Activated CD4-positive, alpha-beta T cell treated with anti-CD3 and anti-CD28 coated beads, Interleukin-2, amount 50 U/mL, for 48 hours (primary cell): ENCODE data around the gene UBXN10.

ENCODE experiments used
- DNase-seq, 2 experiments: peaks; one replicate each; pipeline ENCODE4 v3.0.0-alpha.2; 2020

The UBXN10 gene

DNA sequence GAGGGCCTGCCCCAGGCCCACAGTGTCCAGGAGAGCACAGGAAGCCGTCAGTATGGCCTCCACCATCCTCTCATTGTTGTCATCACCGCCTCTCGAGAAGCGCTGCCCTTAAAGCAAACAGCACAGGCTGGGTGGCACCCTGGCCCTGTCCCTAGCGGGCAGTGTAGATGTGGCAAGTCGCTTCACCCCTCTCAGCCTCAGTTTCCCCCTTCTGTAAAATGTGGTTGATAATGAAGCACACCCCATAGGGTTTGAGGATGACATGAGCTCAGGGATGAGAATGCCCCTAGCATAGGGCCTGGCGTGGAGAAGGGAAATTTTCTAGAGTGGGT, 33.3 kb upstream of the UBXN10 start:
- no peak for DNase-seq

DNA sequence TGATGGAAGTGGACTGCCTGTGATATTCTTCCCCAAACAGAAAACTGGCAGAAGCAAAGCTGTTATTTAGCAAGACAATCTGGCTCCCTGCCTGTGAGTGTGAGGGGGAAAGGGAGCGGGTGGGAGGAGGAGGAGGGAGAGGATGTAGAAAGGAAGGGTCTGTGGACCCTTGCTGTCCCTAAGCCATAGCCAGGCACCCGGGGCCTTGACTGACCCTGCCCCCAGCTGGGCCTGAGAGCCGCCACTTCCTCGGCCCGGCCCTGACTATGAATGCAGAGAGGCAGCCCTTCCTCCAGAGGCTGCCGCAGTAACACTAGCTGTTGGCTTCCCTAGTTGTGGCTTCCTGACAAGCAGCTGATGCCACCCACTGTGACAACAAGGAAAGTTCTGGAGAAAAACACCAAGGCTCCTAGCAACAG, 32.9 kb upstream of the UBXN10 start:
- DNase-seq: no peak

DNA sequence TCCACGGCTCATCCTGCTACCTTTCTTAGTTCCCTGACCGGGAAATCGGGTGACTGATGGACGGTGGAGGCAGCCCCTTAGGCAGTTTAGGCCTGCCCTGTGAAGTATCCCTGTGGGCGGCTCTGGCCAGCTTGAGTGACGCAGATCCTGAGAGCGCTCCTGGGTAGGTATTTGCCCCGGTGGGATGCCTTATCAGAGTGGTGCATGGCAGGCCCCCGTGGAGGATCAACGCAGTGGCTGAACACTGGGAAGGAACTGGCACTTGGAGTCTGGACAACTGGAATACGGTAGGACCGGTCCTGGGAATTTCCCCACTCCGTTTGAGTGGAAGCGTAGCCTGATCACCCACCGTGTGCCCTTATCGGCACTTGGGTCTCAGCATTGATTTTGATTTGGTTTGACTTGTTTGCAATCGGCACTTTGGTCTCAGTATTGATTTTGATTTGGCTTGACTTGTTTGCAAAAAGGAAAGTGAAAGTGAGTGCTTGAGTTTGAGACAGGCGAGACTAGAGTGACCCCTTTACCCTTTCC, 31.5 kb upstream of the UBXN10 start:
- DNase-seq: no peak

DNA sequence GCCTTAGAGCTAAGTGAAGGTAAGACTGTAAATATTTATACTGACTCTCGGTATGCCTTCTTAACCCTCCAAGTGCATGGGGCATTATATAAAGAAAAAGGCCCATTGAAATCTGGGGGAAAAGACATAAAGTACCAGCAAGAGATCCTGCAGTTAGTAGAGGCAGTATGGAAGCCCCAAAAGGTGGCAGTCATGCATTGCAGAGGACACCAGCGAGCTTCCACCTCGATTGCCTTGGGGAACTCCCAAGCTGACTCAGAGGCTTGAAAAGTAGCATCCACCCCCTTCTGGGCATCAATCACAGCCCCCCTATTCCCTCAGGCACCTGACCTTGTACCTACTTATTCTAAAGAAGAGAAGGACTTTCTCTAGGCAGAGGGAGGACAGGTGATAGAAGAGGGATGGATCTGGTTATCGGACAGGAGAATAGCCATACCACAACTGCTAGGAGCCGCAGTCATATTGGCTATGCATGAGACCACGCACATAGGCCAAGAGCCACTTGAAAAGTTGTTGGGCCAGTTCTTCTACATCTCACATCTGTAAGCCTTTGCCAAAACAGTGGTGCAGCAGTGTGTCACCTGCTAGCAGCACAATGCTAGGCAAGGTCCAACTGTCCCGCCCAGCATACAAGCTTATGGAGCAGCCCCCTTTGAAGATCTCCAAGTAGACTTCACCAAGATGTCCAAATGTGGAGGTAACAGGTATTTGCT, 27.4 kb upstream of the UBXN10 start:
- DNase-seq: peak; percentile 23 to 34

DNA sequence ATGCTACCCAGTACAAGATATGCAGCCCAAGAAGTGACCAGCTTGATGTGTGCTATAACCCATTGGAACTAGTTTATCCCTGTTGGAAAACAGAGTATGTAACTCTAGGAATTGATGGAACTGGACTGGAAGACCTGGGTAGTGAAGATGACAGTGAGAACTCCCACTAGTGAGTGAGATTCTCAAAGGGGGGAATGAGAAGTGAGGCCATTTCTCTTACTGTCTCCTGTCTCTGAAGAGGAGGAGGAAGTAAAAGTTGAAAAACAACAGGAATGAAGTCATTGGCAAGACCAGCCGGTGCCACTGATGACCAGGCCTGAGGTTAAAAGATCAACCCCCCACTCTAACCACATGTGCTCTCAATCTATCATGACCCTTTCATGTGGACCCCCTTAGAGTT, 25.9 kb upstream of the UBXN10 start:
- no peak for DNase-seq

DNA sequence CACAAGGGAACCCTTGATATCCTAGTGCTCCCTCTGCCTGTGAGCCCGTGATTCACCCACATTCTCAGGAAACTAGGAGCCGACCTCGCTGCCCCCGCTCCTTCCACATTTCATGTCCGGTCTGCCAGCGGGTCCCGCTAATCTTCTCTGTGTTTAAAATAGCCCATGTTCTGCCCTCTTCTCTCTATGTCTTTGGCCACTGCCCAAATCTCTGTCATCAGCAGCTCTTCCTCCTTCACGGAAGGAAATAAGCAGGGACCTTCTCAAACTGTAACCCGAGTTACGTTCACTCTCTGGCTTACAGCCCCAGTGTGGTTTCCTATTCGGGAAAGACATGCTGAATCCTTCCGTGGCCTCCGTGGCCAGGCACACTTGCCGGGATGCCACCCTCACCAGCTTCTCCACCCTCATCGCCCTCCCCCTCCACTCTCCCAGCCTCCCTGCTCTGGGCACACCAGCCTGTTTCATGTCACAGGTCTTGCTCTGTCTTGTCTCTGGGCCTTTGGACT, 21.1 kb upstream of the UBXN10 start:
- no peak for DNase-seq

DNA sequence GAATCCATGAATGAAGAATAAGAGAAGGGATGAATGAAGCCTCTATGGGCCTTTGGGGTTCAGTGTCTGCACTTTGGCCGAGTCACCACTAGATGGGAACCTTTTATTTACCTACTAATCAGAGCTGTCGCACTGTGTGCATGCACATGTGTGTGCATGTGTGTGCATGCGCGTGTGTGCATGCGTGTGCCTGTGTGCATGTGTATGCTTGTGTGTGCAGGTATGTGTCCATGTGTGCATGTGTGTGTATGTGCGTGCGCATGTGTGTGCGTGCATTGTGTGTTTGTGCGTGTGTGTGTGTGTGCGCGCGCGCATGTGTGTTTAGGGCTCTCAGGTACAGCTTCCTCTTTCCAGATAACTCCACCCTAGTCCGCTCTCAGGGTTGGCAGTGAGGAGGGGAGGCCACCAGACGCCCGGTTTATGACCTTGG, 20.4 kb upstream of the UBXN10 start:
- peak in 1 of 2 experiments; percentile 26 for DNase-seq

DNA sequence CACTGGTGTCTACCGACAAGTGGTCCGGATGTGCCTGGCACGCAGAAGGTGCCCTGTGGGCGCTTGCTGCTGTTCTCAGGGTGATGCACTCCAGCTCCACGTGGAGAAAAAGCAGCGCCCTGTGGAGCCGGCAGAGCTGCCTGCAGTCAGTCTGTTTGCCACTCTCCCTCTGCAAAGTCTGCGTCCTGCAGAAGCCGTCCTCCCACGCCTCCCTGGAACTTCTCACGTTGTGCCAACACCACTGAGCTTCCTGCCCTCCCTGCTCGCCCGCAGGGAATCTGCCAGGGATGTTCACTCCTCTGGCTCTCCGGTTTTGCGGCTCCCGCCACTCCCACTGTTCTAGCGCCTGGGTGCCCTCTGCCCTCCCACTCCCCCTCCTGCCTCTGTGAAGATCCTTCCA, 19.8 kb upstream of the UBXN10 start:
- no peak for DNase-seq

DNA sequence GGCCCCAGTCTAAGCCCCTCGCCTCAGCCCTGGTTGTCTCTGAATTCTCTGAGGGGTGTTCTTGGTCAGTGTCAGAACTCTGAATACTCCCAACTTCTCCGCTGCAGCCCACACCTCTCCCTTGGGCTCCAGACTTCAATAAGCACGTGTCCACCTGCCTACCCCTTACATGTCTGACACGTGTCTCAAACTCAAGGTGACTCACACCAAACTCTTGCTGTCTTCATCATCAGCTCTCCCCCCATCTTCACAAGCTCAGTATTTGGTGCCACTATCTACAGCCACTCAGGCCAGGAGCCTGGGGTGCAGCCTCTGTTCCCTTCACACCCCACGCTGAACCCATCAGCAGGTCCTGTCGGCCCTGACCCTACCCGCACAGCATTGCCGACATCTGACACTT, 18.8 kb upstream of the UBXN10 start:
- no peak for DNase-seq

DNA sequence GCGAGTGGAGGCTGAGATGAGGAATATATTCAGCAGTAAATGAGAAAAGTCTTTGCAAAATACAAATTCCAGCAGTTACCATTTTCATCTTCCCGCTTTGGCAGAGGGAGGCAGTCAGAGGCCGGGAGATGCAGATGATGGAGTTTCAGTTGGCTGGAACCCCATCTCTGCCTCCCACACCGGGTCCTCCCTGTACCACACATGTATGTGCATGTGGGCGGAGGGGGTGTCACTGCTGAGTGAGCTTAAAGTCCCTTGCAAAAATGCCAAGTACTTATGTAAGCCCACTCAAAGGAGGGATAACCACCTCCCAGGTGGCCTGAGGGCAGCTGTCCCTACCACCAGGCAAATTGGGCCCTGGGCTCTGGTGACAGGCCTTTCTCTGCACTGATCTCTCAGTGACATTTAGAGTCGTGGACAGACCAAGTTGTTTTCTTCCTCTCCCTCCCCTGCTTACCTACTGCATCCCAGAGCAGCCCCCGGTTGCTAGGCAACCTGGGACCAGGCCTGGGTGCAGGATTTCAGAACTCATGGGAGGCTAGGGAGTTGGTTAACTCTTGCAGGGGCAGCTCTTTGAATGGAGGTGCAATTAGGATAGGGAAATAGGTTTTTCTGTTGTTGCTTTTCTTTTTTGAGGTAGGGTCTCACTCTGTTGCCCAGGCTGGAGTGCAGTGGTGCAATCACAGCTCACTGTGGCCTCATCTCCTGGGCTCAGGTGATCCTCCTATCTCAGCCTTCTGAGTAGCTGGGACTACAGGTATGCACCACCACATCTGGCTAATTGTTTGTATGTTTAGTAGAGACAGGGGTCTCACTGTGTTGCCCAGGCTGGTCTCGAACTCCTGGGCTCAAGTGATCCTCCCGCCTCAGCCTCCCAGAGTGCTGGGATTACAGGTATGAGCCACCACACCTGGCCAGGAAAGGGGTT, 17.1 kb upstream of the UBXN10 start:
- no peak for DNase-seq

DNA sequence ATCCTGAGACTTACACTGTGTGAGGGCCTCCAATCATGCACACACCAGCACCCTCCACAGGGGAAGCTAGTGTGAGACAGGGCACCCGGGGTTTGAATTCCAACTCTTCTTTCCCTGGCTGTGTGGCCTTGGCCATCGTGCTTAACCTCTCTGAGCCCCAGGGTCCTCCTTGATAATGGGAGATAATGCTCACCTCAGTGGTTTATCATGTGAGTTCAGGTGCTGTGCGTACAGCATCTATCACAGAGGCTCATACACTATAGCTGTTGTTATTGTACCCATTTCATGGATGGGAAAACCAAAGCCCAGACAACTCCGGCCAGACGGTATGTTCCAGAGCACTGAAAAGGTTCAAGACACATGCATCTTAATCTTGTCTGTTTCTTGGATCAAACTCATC, 16.0 kb upstream of the UBXN10 start:
- DNase-seq: no peak

DNA sequence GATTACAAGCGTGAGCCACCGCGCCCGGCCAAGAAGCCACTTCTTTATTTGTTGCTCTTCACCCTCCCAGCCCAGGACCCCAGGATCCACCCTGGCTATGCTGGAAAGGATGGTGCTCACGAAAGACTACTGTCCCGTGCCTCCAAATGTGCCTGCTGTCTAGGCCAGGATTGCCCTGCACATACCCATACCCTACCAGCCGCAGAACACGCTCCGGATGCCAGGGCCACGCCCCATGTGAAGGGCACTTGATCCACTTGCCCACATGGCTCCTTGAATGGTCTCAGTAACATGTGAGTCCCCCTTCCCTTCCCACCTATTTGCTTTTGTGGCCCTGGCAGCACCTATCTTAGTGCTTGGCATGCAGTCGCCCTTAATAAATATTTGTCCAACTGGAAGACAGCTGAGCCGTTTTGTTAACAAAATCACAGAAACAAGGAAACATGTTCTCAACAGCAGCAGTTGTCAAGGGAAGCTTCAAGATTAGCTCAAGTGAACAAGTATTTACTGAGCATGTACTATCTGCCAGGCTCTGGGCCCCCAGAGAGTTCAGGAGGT, 13.8 kb upstream of the UBXN10 start:
- DNase-seq: no peak

DNA sequence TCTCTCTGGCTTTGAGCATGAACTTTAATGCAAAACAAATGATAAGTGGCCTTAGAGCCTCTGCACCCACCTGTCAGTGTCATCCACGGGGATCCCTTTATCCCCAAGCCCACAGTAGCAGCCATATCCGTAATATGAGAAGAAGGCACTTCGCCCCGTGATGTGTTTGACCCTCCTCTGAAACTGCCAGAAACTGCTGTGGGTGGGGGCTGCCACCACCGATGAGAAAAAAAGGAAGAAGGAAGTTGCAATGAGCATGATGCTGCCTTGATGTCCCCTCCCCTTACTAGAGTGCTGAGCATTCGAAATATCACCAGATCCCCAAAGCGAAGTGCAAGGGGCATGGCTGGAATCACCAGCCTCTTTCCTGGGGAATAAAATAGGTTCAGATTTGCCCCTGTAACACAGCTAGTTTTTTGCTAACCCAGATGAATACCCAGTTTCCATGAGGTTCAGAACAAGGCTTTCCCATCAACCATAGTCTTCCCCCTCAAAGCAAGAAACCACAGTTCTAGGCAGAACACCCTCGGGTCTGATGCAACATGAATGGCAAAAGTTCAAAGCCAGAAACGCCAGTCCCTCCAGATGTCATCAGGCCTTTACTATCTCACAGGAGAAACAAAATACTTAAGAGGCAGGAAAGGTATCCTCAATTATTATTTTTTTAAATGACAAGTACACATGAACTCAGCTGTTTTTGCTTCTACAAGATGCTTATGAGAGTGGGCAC, 10.8 kb upstream of the UBXN10 start:
- no peak for DNase-seq

DNA sequence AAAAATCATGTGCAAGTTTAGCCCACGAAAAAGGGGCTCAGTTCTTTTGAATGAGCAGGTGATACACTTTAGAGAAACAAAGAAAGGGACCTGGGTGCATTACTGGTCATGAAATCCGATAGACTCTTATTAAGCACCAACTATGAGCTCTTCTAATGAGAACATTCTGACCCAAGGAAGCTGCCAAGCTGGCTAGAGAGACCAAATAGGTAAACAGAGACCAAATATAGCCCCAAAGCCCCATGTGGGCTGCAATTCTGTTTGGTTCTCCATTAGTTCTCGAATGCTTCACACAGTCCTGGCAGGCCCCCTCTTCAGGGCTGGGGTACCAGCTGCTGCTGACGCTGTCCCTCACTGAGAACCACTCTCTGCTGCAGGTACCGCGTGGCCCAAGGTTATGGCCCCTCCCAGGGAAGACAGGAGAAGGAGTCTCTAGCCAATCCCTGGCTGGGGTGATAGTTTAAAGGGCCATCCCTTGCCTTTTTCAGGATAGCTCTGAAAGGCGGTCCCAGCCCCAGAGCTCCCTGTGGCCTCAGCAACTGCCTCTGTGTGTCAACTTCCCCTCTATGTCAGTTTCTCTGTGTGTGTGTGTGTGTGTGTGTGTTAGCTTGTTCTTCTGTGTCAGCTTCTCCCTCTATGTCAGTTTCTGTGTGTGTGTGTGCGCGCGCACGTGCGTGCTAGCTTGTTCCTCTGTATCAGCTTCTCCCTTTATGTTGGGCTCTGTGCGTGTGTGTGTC, 7.1 kb upstream of the UBXN10 start:
- DNase-seq: no peak

DNA sequence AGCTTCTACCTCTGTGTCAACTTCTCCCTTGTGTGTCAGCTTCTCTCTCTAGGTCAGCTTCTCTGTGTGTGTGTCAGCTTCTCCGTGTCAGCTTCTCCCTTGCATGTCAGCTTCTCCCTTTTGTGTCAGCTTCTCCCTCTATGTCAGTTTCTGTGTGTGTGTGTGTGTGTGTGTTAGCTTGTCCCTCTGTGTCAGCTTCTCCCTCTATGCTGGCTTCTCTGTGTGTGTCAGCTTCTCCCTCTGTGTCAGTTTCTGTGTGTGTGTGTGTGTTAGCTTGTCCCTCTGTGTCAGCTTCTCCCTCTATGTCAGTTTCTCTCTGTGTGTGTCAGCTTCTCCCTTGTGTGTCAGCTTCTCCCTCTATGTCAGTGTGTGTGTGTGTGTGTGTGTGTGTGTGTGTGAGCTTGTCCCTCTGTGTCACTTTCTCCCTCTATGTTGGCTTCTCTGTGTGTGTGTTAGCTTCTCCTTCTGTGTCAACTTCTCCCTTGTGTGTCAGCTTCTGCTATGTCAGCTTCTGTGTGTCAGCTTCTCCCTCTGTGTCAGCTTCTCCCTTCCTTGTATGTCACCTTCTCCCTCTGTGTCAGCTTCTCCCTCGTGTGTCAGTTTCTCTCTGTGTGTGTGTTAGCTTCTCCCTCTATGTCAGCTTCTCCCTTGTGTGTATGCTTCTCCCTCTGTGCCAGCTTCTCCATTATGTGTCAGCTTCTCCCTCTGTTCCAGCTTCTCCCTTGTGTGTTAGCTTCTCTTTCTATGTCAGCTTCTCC, 6.3 kb upstream of the UBXN10 start:
- no peak for DNase-seq

DNA sequence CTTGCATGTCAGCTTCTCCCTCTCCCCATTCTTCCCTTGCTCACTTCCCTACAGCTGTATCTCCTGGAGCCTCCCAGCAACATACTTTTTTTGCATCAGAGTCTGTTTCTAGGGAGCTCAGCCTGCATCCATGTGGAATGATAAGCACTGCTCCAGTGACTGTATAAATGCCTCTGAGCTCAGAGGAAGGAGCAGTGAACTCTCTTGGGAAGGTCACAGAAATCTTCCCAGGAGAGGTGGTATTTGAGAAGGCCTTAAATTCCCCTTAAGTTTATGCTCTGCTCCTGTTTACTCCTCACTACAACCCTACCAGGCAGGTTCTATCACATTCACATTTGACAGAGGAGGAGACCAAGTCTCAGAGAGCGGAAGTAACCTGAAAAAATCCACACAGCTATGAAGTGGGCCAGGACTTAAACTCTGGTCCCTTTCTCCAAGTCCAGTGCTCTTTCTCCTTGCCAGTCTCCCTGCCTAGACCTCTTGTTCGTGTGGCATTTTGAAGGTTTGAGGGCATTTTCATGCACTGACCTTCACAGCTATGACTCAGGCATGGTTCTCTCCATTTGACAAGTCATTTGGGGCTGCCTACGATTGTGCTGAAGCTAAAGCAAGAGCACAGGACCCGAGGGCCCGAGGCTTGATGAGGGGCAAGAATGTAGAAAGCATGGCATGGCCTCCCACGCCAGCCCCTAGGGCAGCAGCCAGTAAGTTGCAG, 5.6 kb upstream of the UBXN10 start:
- DNase-seq: no peak

DNA sequence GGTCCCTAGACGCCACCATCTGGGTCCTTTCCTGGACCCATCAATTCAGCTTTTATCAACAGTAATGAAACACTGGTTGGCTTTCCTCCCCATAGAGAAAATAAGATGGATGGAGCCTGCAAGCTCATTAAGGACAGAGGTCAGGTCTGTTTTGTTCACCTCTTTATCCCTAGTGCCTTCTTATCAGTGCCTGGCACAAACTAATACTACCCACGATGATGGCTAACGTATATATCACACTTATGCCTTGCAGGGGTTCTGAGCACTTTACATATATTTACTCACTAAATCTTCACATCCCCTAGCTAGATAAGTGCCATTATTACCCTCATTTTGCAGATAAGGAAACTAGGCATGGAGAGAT, 5.1 kb upstream of the UBXN10 start:
- no peak for DNase-seq

DNA sequence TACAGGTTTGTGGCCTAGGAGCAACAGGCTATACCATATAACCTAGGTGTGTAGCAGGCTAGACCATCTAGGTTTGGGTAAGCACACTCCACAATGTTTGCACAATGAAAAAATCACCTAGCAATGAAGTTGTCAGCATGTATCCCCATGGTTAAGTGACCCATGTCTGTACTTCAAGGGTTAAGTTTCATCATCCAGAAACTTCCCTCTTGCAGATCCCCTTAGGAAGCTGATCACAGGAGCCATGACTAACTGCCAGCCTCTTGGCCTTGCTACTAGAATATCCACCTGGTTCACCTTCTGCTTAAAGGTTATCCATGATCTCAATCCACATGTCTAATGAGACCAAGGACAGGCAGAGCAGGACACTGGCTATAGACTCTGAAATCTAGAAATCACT, 3.5 kb upstream of the UBXN10 start:
- no peak for DNase-seq

DNA sequence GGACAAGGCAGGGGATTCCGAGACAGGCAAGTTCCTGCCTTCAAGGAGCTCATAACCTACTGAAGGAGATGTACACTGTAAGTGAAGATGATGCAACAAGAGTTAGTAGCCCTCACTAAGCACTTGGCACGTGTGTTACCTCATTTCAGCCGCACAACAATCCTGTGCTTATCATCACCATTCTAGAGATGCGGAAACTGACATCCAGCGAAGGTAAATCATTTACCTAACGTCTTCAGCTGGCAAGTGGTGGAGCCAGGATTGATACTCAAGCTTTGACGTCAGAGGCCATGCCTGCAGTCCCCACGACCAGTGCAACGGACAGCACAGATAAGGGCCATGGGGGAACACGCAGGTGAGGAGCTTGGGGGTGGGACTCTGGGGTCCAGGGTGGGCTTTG, 2.9 kb upstream of the UBXN10 start:
- no peak for DNase-seq

DNA sequence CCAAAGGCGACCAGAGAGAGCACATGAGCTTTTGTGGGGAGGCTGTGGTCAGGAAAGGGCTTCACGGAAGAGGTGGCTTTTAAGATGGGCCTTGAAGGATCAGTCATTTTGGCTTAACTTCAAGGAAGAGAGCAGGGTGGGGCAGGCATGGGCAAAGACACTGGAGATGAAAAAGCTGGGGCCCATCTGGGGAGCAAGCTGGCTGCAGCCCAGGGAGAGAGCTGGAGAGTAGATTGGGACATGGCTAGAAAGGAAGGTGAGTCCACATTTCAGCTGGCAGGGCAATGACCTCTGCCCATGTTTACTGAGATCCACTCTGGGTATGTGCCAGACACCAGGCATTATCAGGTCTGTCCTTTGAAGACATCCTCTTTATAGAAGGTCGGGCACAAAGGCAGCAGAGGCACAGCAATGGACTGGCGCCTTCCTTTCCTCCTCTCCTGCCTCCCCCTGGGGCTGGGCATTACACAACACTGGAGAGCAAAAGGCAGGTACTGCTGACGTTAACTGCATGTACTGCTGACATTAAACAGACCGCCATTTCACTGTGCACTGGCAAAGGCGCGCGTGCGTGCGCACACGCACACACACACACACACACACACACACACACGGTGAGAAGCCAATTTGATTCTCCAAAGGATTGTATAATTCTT, 2.2 kb upstream of the UBXN10 start:
- no peak for DNase-seq
